Measurements from ENCODE around the gene FBXL12. TPM values are rescaled to one million over a fixed set of nuclear protein-coding genes. Genes with fewer than 3 reads are reported as not detected.
"Not testable (repeated sequence)": the region's sequence is repeated elsewhere in the genome, so short reads cannot be mapped to it uniquely, and the experiment has no call there.

Gene FBXL12
- total and polyA plus RNA-seq, 2 of the 4 experiments (the other 2 are of a cell fraction) = 8.1 to 42.6 TPM

DNA sequence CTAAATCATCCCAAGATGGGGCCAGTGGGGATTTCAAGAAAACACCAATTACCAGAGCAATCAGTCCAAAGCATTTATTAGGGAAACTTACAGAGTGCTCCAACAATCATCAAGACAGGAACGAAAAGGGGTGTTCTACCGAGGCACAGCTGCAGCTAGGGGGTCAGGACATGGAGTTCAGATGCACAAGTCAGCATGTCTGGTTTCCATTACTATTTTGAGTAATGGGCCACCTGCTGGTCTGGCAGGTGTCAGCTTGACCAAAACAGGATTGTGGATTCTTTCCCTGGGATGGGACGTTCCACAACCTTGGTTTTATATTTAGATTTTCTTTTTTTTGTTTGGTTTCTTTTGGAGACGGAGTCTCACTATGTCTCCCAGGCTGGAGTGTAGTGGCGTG, 4.9 kb upstream of the FBXL12 start:
- dilution Hi-C loops (cut with HindIII; ENCODE audit: low sequenced_read_pairs, unreplicated experiment) = no loop called here
- no peak overlapping the region for H4K91ac ChIP-seq (ENCODE audit: insufficient read depth, low read depth, low read length)
- ATAC-seq (ENCODE audit: low read depth) = no peak
- no peak overlapping the region for H3K4ac ChIP-seq (ENCODE audit: low read depth, low read length)
- intact Hi-C loops (cut with micrococcal nuclease) = no loop called here
- no peak for DNase-seq
- H3K9ac ChIP-seq (ENCODE audit: low read depth, low read length) = no peak overlapping the region
- H3K23ac ChIP-seq (ENCODE audit: low read depth, low read length) = no peak overlapping the region
- no peak overlapping the region for H3K4me2 ChIP-seq (ENCODE audit: low read depth, low read length)
- BruUV-seq (replicated peaks) = no TSS peak
- 68% methylated on average over 3 of the region's 5 CpGs; no CpG with 5 or more reads in 1 of the 2 experiments for WGBS, 2 experiments (ENCODE audit: extremely low coverage in 2 of 2, insufficient read length in 1 of 2)
- H3K4me1 ChIP-seq (ENCODE audit: control insufficient read depth, insufficient read depth, low read length) = peaks cover 2% of the 10 kb centered on the region; the same call in 1 of the 2 replicates
- H2AFZ ChIP-seq (replicated peaks; ENCODE audit: low read length, poor library complexity) = no peak overlapping the region
- CTCF ChIA-PET = no interaction called here
- no peak overlapping the region for H3K18ac ChIP-seq (ENCODE audit: low read depth, low read length)
- H3K9me3 ChIP-seq (ENCODE audit: control insufficient read depth, insufficient read depth, low read length) = no peaks in the 10 kb centered on the region
- no peak overlapping the region for H3K56ac ChIP-seq (ENCODE audit: extremely low read depth, insufficient read depth, low read length)
- H3K27me3 ChIP-seq (ENCODE audit: control insufficient read depth, insufficient read depth, low read length) = no peaks in the 10 kb centered on the region
- H3K79me1 ChIP-seq (ENCODE audit: low read depth in 1 of 2, low read length in 2 of 2) = peaks cover 15 to 42% of the 10 kb centered on the region in 2 experiments
- H3K27ac ChIP-seq (ENCODE audit: insufficient read depth, low read length) = no peak overlapping the region
- TF ChIP-seq, protein P1, sequence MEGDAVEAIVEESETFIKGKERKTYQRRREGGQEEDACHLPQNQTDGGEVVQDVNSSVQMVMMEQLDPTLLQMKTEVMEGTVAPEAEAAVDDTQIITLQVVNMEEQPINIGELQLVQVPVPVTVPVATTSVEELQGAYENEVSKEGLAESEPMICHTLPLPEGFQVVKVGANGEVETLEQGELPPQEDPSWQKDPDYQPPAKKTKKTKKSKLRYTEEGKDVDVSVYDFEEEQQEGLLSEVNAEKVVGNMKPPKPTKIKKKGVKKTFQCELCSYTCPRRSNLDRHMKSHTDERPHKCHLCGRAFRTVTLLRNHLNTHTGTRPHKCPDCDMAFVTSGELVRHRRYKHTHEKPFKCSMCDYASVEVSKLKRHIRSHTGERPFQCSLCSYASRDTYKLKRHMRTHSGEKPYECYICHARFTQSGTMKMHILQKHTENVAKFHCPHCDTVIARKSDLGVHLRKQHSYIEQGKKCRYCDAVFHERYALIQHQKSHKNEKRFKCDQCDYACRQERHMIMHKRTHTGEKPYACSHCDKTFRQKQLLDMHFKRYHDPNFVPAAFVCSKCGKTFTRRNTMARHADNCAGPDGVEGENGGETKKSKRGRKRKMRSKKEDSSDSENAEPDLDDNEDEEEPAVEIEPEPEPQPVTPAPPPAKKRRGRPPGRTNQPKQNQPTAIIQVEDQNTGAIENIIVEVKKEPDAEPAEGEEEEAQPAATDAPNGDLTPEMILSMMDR (conservative IDR thresholded peaks at IDR 0.05; ENCODE audit: low read depth, low read length) = no peak
- TF ChIP-seq RFX5 (IDR thresholded peaks at IDR 0.05; ENCODE audit: low read depth, low read length) = no peak
- no peak for TF ChIP-seq MAFK (IDR thresholded peaks at IDR 0.05; ENCODE audit: low read depth, low read length)
- H4K20me1 ChIP-seq (ENCODE audit: insufficient read depth, low read length) = peaks cover 13% of the 10 kb centered on the region; the same call in 1 of the 2 replicates
- H4K5ac ChIP-seq (ENCODE audit: low read depth, low read length) = no peak overlapping the region
- no peak overlapping the region for H2AK5ac ChIP-seq (ENCODE audit: low read depth, low read length)
- no peak overlapping the region for H4K8ac ChIP-seq (ENCODE audit: low read depth in 2 of 2, low read length in 2 of 2)
- H2BK20ac ChIP-seq (ENCODE audit: low read depth, low read length) = no peak overlapping the region
- in situ Hi-C loops (cut with MboI; ENCODE audit: low sequenced_read_pairs) = no loop called here
- H3K4me3 ChIP-seq (ENCODE audit: insufficient read depth, low read depth, low read length) = no peak overlapping the region
- H2AK9ac ChIP-seq (replicated peaks; ENCODE audit: low read depth, low read length, poor library complexity) = no peak overlapping the region
- H3K14ac ChIP-seq (replicated peaks; ENCODE audit: low read depth, low read length) = no peak overlapping the region
- no peaks in the 10 kb centered on the region for H3K36me3 ChIP-seq (ENCODE audit: control insufficient read depth, insufficient read depth, low read length)
- POLR2A ChIA-PET (ENCODE audit: unreplicated experiment) = no interaction called here
- H3K9me1 ChIP-seq (ENCODE audit: insufficient read depth, low read length) = peaks cover 5% of the 10 kb centered on the region; the same call in 1 of the 2 replicates
- no peak overlapping the region for H2BK5ac ChIP-seq (ENCODE audit: low read depth, low read length, poor library complexity, severe bottlenecking)
- no peak overlapping the region for H2BK15ac ChIP-seq (ENCODE audit: low read depth, low read length)
- no peak overlapping the region for H2BK120ac ChIP-seq (ENCODE audit: low read depth, low read length)

GRCh38 chr19:9820034-9820433, 1.2 kb upstream of the FBXL12 start:
- H3K9me3 ChIP-seq (ENCODE audit: control insufficient read depth, insufficient read depth, low read length); H2AK9ac ChIP-seq (replicated peaks; ENCODE audit: low read depth, low read length, poor library complexity); H3K9ac ChIP-seq (ENCODE audit: low read depth, low read length); H3K27me3 ChIP-seq (ENCODE audit: control insufficient read depth, insufficient read depth, low read length); DNase-seq; H3K4me1 ChIP-seq (ENCODE audit: control insufficient read depth, insufficient read depth, low read length); POLR2A ChIA-PET (ENCODE audit: unreplicated experiment); H3K56ac ChIP-seq (ENCODE audit: extremely low read depth, insufficient read depth, low read length); H3K4ac ChIP-seq (ENCODE audit: low read depth, low read length); H3K23ac ChIP-seq (ENCODE audit: low read depth, low read length); intact Hi-C loops (cut with micrococcal nuclease); H3K18ac ChIP-seq (ENCODE audit: low read depth, low read length); in situ Hi-C loops (cut with MboI; ENCODE audit: low sequenced_read_pairs); H3K9me1 ChIP-seq (ENCODE audit: insufficient read depth, low read length); H2AFZ ChIP-seq (replicated peaks; ENCODE audit: low read length, poor library complexity); H3K36me3 ChIP-seq (ENCODE audit: control insufficient read depth, insufficient read depth, low read length); CTCF ChIA-PET; BruUV-seq (replicated peaks); H3K14ac ChIP-seq (replicated peaks; ENCODE audit: low read depth, low read length); H2BK15ac ChIP-seq (ENCODE audit: low read depth, low read length); ATAC-seq (ENCODE audit: low read depth); H4K20me1 ChIP-seq (ENCODE audit: insufficient read depth, low read length); dilution Hi-C loops (cut with HindIII; ENCODE audit: low sequenced_read_pairs, unreplicated experiment); H2BK120ac ChIP-seq (ENCODE audit: low read depth, low read length); H2BK20ac ChIP-seq (ENCODE audit: low read depth, low read length): not testable (repeated sequence)
- Histone ChIP-seq H2BK5ac (ENCODE audit: low read depth, low read length, poor library complexity, severe bottlenecking) (peak overlapping the region; percentile 7), H4K91ac (ENCODE audit: insufficient read depth, low read depth, low read length) (peak overlapping the region; percentile 38; the same call in 1 of the 2 replicates), H3K4me2 (ENCODE audit: low read depth, low read length) (peak overlapping the region; percentile 47), H3K27ac (ENCODE audit: insufficient read depth, low read length) (peak overlapping the region; percentile 5; the same call in 1 of the 2 replicates), H4K5ac (ENCODE audit: low read depth, low read length) (peak overlapping the region; percentile 34; the same call in 1 of the 2 replicates), H2AK5ac (ENCODE audit: low read depth, low read length) (peak overlapping the region; percentile 69; the same call in 1 of the 2 replicates), H4K8ac (ENCODE audit: low read depth in 2 of 2, low read length in 2 of 2) (peak overlapping the region in 1 of 2 experiments; percentile 61; a peak in 2 of 4 replicates), H3K4me3 (ENCODE audit: insufficient read depth, low read depth, low read length) (0 out of 2 replicates have a peak overlapping the region, but pooled peaks have one; percentile 39), H3K79me1 (ENCODE audit: low read depth in 1 of 2, low read length in 2 of 2) (peaks cover 6 to 34% of the 10 kb centered on the region in 2 experiments; a peak in 3 of 4 replicates)
- WGBS, 2 experiments (ENCODE audit: extremely low coverage in 2 of 2, insufficient read length in 1 of 2) = no CpG with 5 or more reads among the region's 8 CpGs
